ENCODE measurements around the gene ITGA3.
A peak's percentile ranks its signal among the peaks of the same experiment; 100 is the strongest.

ITGA3 gene

GRCh38 chr17:50087246-50087911, 31.5 kb downstream of the ITGA3 start:
- TF ChIP-seq ZBTB7A (IDR thresholded peaks at IDR 0.05; ENCODE audit: low read depth): no peak
- peak; percentile 96 for TF ChIP-seq RAD21 (IDR thresholded peaks at IDR 0.05; ENCODE audit: low read depth)
- TF ChIP-seq USF1 (IDR thresholded peaks at IDR 0.05): no peak

DNA sequence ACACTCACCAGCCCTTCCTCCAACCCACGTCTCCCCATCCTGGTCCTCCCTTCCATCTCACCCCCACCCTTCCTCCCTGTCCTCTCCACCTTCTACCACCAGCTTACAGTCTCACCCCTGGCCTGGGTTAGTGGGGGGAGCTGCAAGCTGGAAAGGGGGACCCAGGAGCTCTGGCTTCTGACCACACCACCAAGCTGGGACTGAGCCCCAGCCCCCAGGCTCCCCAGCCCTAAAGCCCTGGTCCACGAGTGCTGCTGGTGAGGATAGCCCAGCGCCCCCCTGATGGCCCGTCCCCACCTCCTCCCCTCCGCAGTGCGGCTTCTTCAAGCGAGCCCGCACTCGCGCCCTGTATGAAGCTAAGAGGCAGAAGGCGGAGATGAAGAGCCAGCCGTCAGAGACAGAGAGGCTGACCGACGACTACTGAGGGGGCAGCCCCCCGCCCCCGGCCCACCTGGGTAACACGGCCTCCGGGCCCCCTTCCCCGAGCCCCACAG, 32.0 kb downstream of the ITGA3 start:
- TF ChIP-seq ZBTB7A (IDR thresholded peaks at IDR 0.05; ENCODE audit: low read depth): no peak
- TF ChIP-seq MAX (IDR thresholded peaks at IDR 0.05): no peak
- TF ChIP-seq TCF12 (IDR thresholded peaks at IDR 0.05; ENCODE audit: low read depth): no peak
- TF ChIP-seq EGR1 (IDR thresholded peaks at IDR 0.05): no peak
- no peak for TF ChIP-seq CREB1 (IDR thresholded peaks at IDR 0.05; ENCODE audit: low read depth)
- no peak for TF ChIP-seq EP300 (IDR thresholded peaks at IDR 0.05; ENCODE audit: borderline replicate concordance)
- no peak for TF ChIP-seq USF1 (IDR thresholded peaks at IDR 0.05)
- no peak for TF ChIP-seq NFIC (IDR thresholded peaks at IDR 0.05)
- TF ChIP-seq YY1 (IDR thresholded peaks at IDR 0.05; ENCODE audit: low read depth): no peak

GRCh38 chr17:50088952-50089825, 33.3 kb downstream of the ITGA3 start:
- TF ChIP-seq YY1 (IDR thresholded peaks at IDR 0.05; ENCODE audit: low read depth): no peak
- TF ChIP-seq MAX (IDR thresholded peaks at IDR 0.05): no peak
- TF ChIP-seq NFIC (IDR thresholded peaks at IDR 0.05): no peak
- TF ChIP-seq REST (IDR thresholded peaks at IDR 0.05; ENCODE audit: low read depth): no peak
- TF ChIP-seq EP300 (IDR thresholded peaks at IDR 0.05; ENCODE audit: borderline replicate concordance): no peak
- no peak for TF ChIP-seq ZBTB7A (IDR thresholded peaks at IDR 0.05; ENCODE audit: low read depth)
- no peak for TF ChIP-seq TEAD4 (IDR thresholded peaks at IDR 0.05)
- no peak for TF ChIP-seq TAF1 (IDR thresholded peaks at IDR 0.05; ENCODE audit: low read depth)
- TF ChIP-seq CREB1 (IDR thresholded peaks at IDR 0.05; ENCODE audit: low read depth): no peak
- no peak for TF ChIP-seq EGR1 (IDR thresholded peaks at IDR 0.05)
- no peak for TF ChIP-seq USF1 (IDR thresholded peaks at IDR 0.05)
- TF ChIP-seq FOXM1 (IDR thresholded peaks at IDR 0.05; ENCODE audit: borderline replicate concordance, low read depth): no peak
- TF ChIP-seq CEBPB (IDR thresholded peaks at IDR 0.05): no peak

DNA sequence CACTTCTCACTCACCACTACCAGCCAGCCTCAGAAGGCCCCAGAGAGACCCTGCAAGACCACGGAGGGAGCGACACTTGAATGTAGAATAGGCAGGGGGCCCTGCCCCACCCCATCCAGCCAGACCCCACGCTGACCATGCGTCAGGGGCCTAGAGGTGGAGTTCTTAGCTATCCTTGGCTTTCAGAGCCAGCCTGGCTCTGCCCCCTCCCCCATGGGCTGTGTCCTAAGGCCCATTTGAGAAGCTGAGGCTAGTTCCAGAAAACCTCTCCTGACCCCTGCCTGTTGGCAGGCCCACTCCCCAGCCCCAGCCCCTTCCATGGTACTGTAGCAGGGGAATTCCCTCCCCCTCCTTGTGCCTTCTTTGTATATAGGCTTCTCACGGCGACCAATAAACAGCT, 34.2 kb downstream of the ITGA3 start:
- TF ChIP-seq TCF12 (IDR thresholded peaks at IDR 0.05; ENCODE audit: low read depth) (no peak), YY1 (IDR thresholded peaks at IDR 0.05; ENCODE audit: low read depth) (no peak), TAF1 (IDR thresholded peaks at IDR 0.05; ENCODE audit: low read depth) (no peak), USF1 (IDR thresholded peaks at IDR 0.05) (no peak), MAX (IDR thresholded peaks at IDR 0.05) (no peak), EP300 (IDR thresholded peaks at IDR 0.05; ENCODE audit: borderline replicate concordance) (no peak), TEAD4 (IDR thresholded peaks at IDR 0.05) (no peak), RAD21 (IDR thresholded peaks at IDR 0.05; ENCODE audit: low read depth) (no peak), CREB1 (IDR thresholded peaks at IDR 0.05; ENCODE audit: low read depth) (no peak), REST (IDR thresholded peaks at IDR 0.05; ENCODE audit: low read depth) (no peak), CEBPB (IDR thresholded peaks at IDR 0.05) (no peak), NFIC (IDR thresholded peaks at IDR 0.05) (no peak), FOXM1 (IDR thresholded peaks at IDR 0.05; ENCODE audit: borderline replicate concordance, low read depth) (no peak), ZBTB7A (IDR thresholded peaks at IDR 0.05; ENCODE audit: low read depth) (no peak)
